ENCODE measurements around the gene BIRC3. TPM values are rescaled to one million over a fixed set of nuclear protein-coding genes. Genes with fewer than 3 reads are reported as not detected.

The BIRC3 gene
- total RNA-seq, 1 experiment from 2014 or later: 4.8 TPM

- peaks cover 27% of the 10 kb centered on the region; the same call in 1 of the 2 replicates for H3K79me2 ChIP-seq (ENCODE audit: low read depth)
- H3K9me2 ChIP-seq (ENCODE audit: insufficient read depth): no peaks in the 10 kb centered on the region
- no peaks in the 10 kb centered on the region for H3K9me3 ChIP-seq (ENCODE audit: insufficient read depth, low read depth)
- H3F3A ChIP-seq (ENCODE audit: insufficient read depth, low read depth): peaks cover 3% of the 10 kb centered on the region; the same call in 1 of the 2 replicates
- no peak overlapping the region for H3K4me3 ChIP-seq
- H3K4me1 ChIP-seq (replicated peaks; ENCODE audit: insufficient read depth): no peaks in the 10 kb centered on the region
- no peak overlapping the region for H2AFZ ChIP-seq
- TF ChIP-seq EZH2 (IDR thresholded peaks at IDR 0.05; ENCODE audit: low read depth): no peak
- TF ChIP-seq CTCF (conservative IDR thresholded peaks at IDR 0.05): no peak
- BruUV-seq (replicated peaks): no TSS peak
- H3K4me2 ChIP-seq: no peak overlapping the region
- no peak for DNase-seq
- intact Hi-C loops (cut with micrococcal nuclease; ENCODE audit: unreplicated experiment): no loop called here
- ChIA-PET POLR2A (ENCODE audit: unreplicated experiment) (no interaction called here), CTCF (interaction anchor here (0.6 kb wide), 1 partner anchor 129 kb away, joined by 5 read pairs; no protein-coding TSS in a partner anchor)
- no peak overlapping the region for H3K27ac ChIP-seq
- H3K36me3 ChIP-seq (ENCODE audit: low read depth): peaks cover 29% of the 10 kb centered on the region
- H3K27me3 ChIP-seq (ENCODE audit: insufficient read depth, low read depth): no peaks in the 10 kb centered on the region
- no peaks in the 10 kb centered on the region for H4K20me1 ChIP-seq (ENCODE audit: insufficient read depth)
Observed at GRCh38 chr11:102359372-102359771, 42.1 kb downstream of the BIRC3 start.

- peaks cover 38% of the 10 kb centered on the region for H3K36me3 ChIP-seq (ENCODE audit: low read depth)
- CTCF ChIA-PET: no interaction called here
- H3K9me2 ChIP-seq (ENCODE audit: insufficient read depth): no peaks in the 10 kb centered on the region
- no peak overlapping the region for H3K27ac ChIP-seq
- no peak overlapping the region for H3K4me2 ChIP-seq
- BruUV-seq (replicated peaks): no TSS peak
- POLR2A ChIA-PET (ENCODE audit: unreplicated experiment): no interaction called here
- H3K4me3 ChIP-seq: no peak overlapping the region
- intact Hi-C loops (cut with micrococcal nuclease; ENCODE audit: unreplicated experiment): loop anchor here (5.0 kb wide), 1 partner anchor 73 kb away; no protein-coding TSS in a partner anchor
- H3F3A ChIP-seq (ENCODE audit: insufficient read depth, low read depth): peaks cover 3% of the 10 kb centered on the region; the same call in 1 of the 2 replicates
- no peaks in the 10 kb centered on the region for H3K9me3 ChIP-seq (ENCODE audit: insufficient read depth, low read depth)
- DNase-seq: no peak
- no peaks in the 10 kb centered on the region for H3K4me1 ChIP-seq (replicated peaks; ENCODE audit: insufficient read depth)
- H4K20me1 ChIP-seq (ENCODE audit: insufficient read depth): no peaks in the 10 kb centered on the region
- no peaks in the 10 kb centered on the region for H3K27me3 ChIP-seq (ENCODE audit: insufficient read depth, low read depth)
- TF ChIP-seq EZH2 (IDR thresholded peaks at IDR 0.05; ENCODE audit: low read depth) (no peak), CTCF (conservative IDR thresholded peaks at IDR 0.05) (no peak)
- no peak overlapping the region for H2AFZ ChIP-seq
- peaks cover 18% of the 10 kb centered on the region; the same call in 1 of the 2 replicates for H3K79me2 ChIP-seq (ENCODE audit: low read depth)
Observed at GRCh38 chr11:102360681-102361080, 43.4 kb downstream of the BIRC3 start.

DNA sequence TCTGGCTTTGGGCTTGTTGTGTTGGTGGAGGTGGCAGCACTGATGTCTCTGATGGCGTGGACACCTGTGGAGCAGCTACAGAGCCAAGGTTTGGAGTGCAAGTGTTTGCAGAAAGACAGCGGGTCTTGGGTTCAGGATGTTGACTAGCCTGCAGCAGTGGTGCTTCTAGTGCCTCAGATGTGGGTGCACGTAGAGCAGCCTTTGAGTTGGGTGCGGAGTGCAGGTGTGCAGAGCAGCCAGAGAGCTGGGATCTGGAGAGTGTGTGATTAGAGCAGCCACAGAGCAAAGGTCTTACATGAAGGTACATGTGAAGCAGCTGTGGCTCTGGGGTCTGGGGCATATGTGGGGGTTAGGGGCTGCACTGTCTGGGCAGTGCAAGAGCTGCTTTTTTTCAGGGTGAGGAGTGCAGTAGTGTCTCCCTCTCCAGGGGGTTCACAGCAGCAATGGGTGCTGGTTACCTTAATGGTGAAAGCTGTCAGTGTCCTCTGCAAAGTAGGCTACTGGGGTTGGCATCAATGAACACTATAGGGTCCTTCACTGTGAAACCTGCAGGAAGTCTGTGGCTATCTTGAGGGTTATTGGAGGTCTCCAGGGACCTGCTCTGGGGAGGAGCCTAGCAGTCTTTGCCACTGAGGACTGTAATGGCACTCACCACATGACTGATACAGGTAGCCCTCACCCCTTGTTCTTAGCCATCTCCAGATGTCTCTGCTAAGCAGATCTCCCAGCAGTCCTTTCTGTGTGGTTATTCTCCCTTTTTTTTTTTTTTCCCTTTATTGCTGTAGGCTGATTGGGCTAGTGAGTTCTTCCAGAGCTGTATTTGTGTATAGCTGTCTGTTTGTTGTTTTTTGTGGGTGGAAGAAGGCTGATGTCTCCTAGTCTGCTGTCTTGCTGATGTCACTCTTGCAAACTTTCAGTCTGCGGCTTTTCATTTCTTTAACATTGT, 44.1 kb downstream of the BIRC3 start:
- no peak overlapping the region for H3K27ac ChIP-seq
- no peaks in the 10 kb centered on the region for H4K20me1 ChIP-seq (ENCODE audit: insufficient read depth)
- no TSS peak for BruUV-seq (replicated peaks)
- H3K4me1 ChIP-seq (replicated peaks; ENCODE audit: insufficient read depth): no peaks in the 10 kb centered on the region
- peaks cover 38% of the 10 kb centered on the region for H3K36me3 ChIP-seq (ENCODE audit: low read depth)
- H3K4me2 ChIP-seq: no peak overlapping the region
- no peak for DNase-seq
- ChIA-PET POLR2A (ENCODE audit: unreplicated experiment) (no interaction called here), CTCF (interaction anchor here (0.6 kb wide), 1 partner anchor 11 kb away, joined by 6 read pairs; no protein-coding TSS in a partner anchor)
- 0 out of 2 replicates have a peak, but pooled peaks cover 11% of the 10 kb centered on the region for H3K79me2 ChIP-seq (ENCODE audit: low read depth)
- H3K4me3 ChIP-seq: no peak overlapping the region; the same call in 1 of the 2 replicates
- no peaks in the 10 kb centered on the region for H3K9me3 ChIP-seq (ENCODE audit: insufficient read depth, low read depth)
- H3K9me2 ChIP-seq (ENCODE audit: insufficient read depth): no peaks in the 10 kb centered on the region
- H2AFZ ChIP-seq: no peak overlapping the region
- TF ChIP-seq CTCF (conservative IDR thresholded peaks at IDR 0.05): no peak
- TF ChIP-seq EZH2 (IDR thresholded peaks at IDR 0.05; ENCODE audit: low read depth): no peak
- H3K27me3 ChIP-seq (ENCODE audit: insufficient read depth, low read depth): no peaks in the 10 kb centered on the region
- peaks cover 3% of the 10 kb centered on the region; the same call in 1 of the 2 replicates for H3F3A ChIP-seq (ENCODE audit: insufficient read depth, low read depth)
- intact Hi-C loops (cut with micrococcal nuclease; ENCODE audit: unreplicated experiment): loop anchor here (5.0 kb wide), 1 partner anchor 74 kb away; no protein-coding TSS in a partner anchor
